IMR-90 (cell line): ENCODE measurements around the gene MRAP. TPM values are rescaled to one million over a fixed set of nuclear protein-coding genes. Genes with fewer than 3 reads are reported as not detected.

ENCODE experiments used
- ATAC-seq: fragments of 200-7000 bp; cut with Tn5 transposase; 2 replicates; pipeline ENCODE4 v1.9.1; 2020; ENCODE audit warnings: low read depth, mild to moderate bottlenecking, moderate library complexity
- BruUV-seq: library from RNA; stranded (reverse); fragments of 400-500 nt; replicated peaks from 2 replicates; lab custom pipeline; 2021; lab: Mats Ljungman, UMichigan
- CTCF ChIA-PET: fragments of 300-600 bp; formaldehyde crosslinking; extraction: SDS; loops from one replicate; lab custom pipeline; 2021; ENCODE audit warnings: antibody characterized with exemption; lab: Yijun Ruan, JAX
- POLR2A ChIA-PET: fragments of 300-600 bp; sonication (Branson Sonifier 250); formaldehyde crosslinking; loops from one replicate; lab custom pipeline; 2022; ENCODE audit warnings: antibody characterized with exemption; ENCODE audit not compliant: unreplicated experiment; lab: Charles Lee
- DNase-seq: peaks from one replicate; pipeline ENCODE4 v3.0.0; 2013
- H2AFZ ChIP-seq: replicated peaks from 2 replicates; pipeline ENCODE3; 2013; ENCODE audit warnings: low read length, mild to moderate bottlenecking; ENCODE audit not compliant: poor library complexity
- H2AK5ac ChIP-seq: 2 replicates; pipeline ENCODE4 v1.6.1; 2013; ENCODE audit warnings: low read depth, low read length, inconsistent platforms
- H2AK9ac ChIP-seq: replicated peaks from 2 replicates; pipeline ENCODE3; 2013; ENCODE audit warnings: mild to moderate bottlenecking, low read depth, low read length, moderate library complexity; ENCODE audit not compliant: poor library complexity
- H2BK120ac ChIP-seq: 2 replicates; pipeline ENCODE4 v1.6.1; 2013; ENCODE audit warnings: low read depth, low read length, inconsistent platforms
- H2BK15ac ChIP-seq: 3 replicates; pipeline ENCODE4 v1.6.1; 2013; ENCODE audit warnings: low read depth, low read length, inconsistent platforms
- H2BK20ac ChIP-seq: 2 replicates; pipeline ENCODE4 v1.6.1; 2013; ENCODE audit warnings: low read depth, mild to moderate bottlenecking, inconsistent platforms, low read length, moderate library complexity
- H2BK5ac ChIP-seq: 2 replicates; pipeline ENCODE4 v1.6.1; 2013; ENCODE audit warnings: mild to moderate bottlenecking, low read depth, low read length, inconsistent platforms; ENCODE audit not compliant: poor library complexity, severe bottlenecking
- H3K14ac ChIP-seq: replicated peaks from 2 replicates; pipeline ENCODE4 v1.6.1; 2013; ENCODE audit warnings: low read depth, low read length, inconsistent platforms
- H3K18ac ChIP-seq: 2 replicates; pipeline ENCODE4 v1.6.1; 2013; ENCODE audit warnings: low read depth, low read length, control low read depth
- H3K23ac ChIP-seq: 2 replicates; pipeline ENCODE4 v1.6.1; 2013; ENCODE audit warnings: low read depth, low read length, inconsistent platforms
- H3K27ac ChIP-seq: 2 replicates; pipeline ENCODE4 v1.5.1; 2013; ENCODE audit warnings: mild to moderate bottlenecking, control low read depth, low read length; ENCODE audit not compliant: insufficient read depth
- H3K27me3 ChIP-seq: 2 replicates; pipeline ENCODE4 v1.6.1; 2013; ENCODE audit warnings: low read length; ENCODE audit not compliant: control insufficient read depth, insufficient read depth
- H3K36me3 ChIP-seq: 2 replicates; pipeline ENCODE4 v1.6.1; 2013; ENCODE audit warnings: low read length, mixed read lengths; ENCODE audit not compliant: control insufficient read depth, insufficient read depth
- H3K4ac ChIP-seq: 2 replicates; pipeline ENCODE4 v1.6.1; 2013; ENCODE audit warnings: low read depth, low read length, inconsistent platforms
- H3K4me1 ChIP-seq: 2 replicates; pipeline ENCODE4 v1.6.1; 2013; ENCODE audit warnings: low read length, mixed read lengths; ENCODE audit not compliant: control insufficient read depth, insufficient read depth
- H3K4me2 ChIP-seq: 2 replicates; pipeline ENCODE4 v1.6.1; 2013; ENCODE audit warnings: low read depth, mild to moderate bottlenecking, control low read depth, low read length, moderate library complexity
- H3K4me3 ChIP-seq: 2 replicates; pipeline ENCODE4 v1.5.1; 2013; ENCODE audit warnings: low read depth, mild to moderate bottlenecking, control low read depth, low read length, moderate library complexity; ENCODE audit not compliant: insufficient read depth
- H3K56ac ChIP-seq: 2 replicates; pipeline ENCODE4 v1.6.1; 2013; ENCODE audit warnings: low read length, inconsistent platforms; ENCODE audit not compliant: insufficient read depth; ENCODE audit errors: extremely low read depth
- H3K79me1 ChIP-seq, 2 experiments: 2 replicates each; pipeline ENCODE4 v1.6.1; 2013; ENCODE audit warnings: low read length in 2 of 2, inconsistent platforms in 1 of 2, low read depth in 1 of 2
- H3K9ac ChIP-seq: 2 replicates; pipeline ENCODE4 v1.6.1; 2013; ENCODE audit warnings: low read depth, low read length, control low read depth
- H3K9me1 ChIP-seq: 2 replicates; pipeline ENCODE4 v1.6.1; 2013; ENCODE audit warnings: low read length, inconsistent platforms; ENCODE audit not compliant: insufficient read depth
- H3K9me3 ChIP-seq: 2 replicates; pipeline ENCODE4 v1.6.1; 2013; ENCODE audit warnings: low read length; ENCODE audit not compliant: control insufficient read depth, insufficient read depth
- H4K20me1 ChIP-seq: 2 replicates; pipeline ENCODE4 v1.6.1; 2013; ENCODE audit warnings: low read length, inconsistent platforms; ENCODE audit not compliant: insufficient read depth
- H4K5ac ChIP-seq: 2 replicates; pipeline ENCODE4 v1.6.1; 2013; ENCODE audit warnings: mild to moderate bottlenecking, low read depth, low read length, control low read depth
- H4K8ac ChIP-seq, 2 experiments: 2 replicates each; pipeline ENCODE4 v1.6.1; 2013; ENCODE audit warnings: low read depth in 2 of 2, low read length in 2 of 2, control low read depth in 1 of 2, inconsistent platforms in 1 of 2
- H4K91ac ChIP-seq: 2 replicates; pipeline ENCODE4 v1.6.1; 2013; ENCODE audit warnings: low read depth, low read length, inconsistent platforms; ENCODE audit not compliant: insufficient read depth
- USF2 ChIP-seq: fragments of 150-350 bp; IDR thresholded peaks from 2 replicates; pipeline ENCODE4 v1.6.1; 2017; ENCODE audit warnings: mild to moderate bottlenecking, antibody characterized with exemption, low read length, low read depth
- WGBS, 2 experiments: methylation state at CpG; one replicate each; pipeline versions ENCODE4 v1.1.5 to v1.1.7; 2013; ENCODE audit warnings: missing lambda C conversion rate in 2 of 2; ENCODE audit not compliant: insufficient read length in 1 of 2; ENCODE audit errors: extremely low coverage in 2 of 2; 5-methylcytosine and 5-hydroxymethylcytosine counted together
- dilution Hi-C: fragments of 300-500 bp; cut with HindIII; formaldehyde crosslinking; loops from one replicate; pipeline ENCODE4 v1.14.3; 2018; ENCODE audit warnings: low sequenced_read_pairs; ENCODE audit not compliant: unreplicated experiment
- in situ Hi-C: fragments of 300-500 bp; cut with MboI; formaldehyde crosslinking; loops from 3 replicates; pipeline ENCODE4 v1.14.3; 2019; ENCODE audit warnings: low sequenced_read_pairs, inconsistent platforms, mixed read lengths
- intact Hi-C: fragments of 100-400 bp; cut with micrococcal nuclease; formaldehyde crosslinking; loops from 2 replicates; pipeline ENCODE4 v1.10.0; 2022
- polyA plus RNA-seq, 3 experiments: library from polyadenylated mRNA; depleted of rRNA; stranded (reverse); fragments of >200 nt; gene quantifications; 2 replicates each; pipeline ENCODE4 v1.2.3, GENCODE V29; 2012; ENCODE audit warnings: low replicate concordance in 1 of 3
- total RNA-seq: library from RNA; depleted of rRNA; stranded (reverse); fragments of >200 nt; gene quantifications from 2 replicates; pipeline ENCODE4 v1.2.3, GENCODE V29; 2012

Gene MRAP
- total and polyA plus RNA-seq, 2 of the 4 experiments (the other 2 are of a cell fraction) = not detected

GRCh38 chr21:32300117-32300681, 1.5 kb downstream of the MRAP start:
- Histone ChIP-seq H2BK20ac (no peak overlapping the region), H4K5ac (no peak overlapping the region), H3K9me1 (peaks cover 9% of the 10 kb centered on the region), H3K4ac (no peak overlapping the region), H3K27ac (no peak overlapping the region), H4K8ac (no peak overlapping the region), H3K23ac (no peak overlapping the region), H3K36me3 (peaks cover 8% of the 10 kb centered on the region), H3K27me3 (no peaks in the 10 kb centered on the region), H3K79me1 (0 out of 4 replicates have a peak, but pooled peaks cover 0 to 2% of the 10 kb centered on the region in 2 experiments), H3K4me3 (no peak overlapping the region), H2BK15ac (no peak overlapping the region), H2BK120ac (no peak overlapping the region), H3K18ac (no peak overlapping the region), H3K14ac (no peak overlapping the region), H2AK9ac (no peak overlapping the region), H2BK5ac (no peak overlapping the region), H4K91ac (no peak overlapping the region), H3K4me2 (no peak overlapping the region), H2AK5ac (no peak overlapping the region), H2AFZ (no peak overlapping the region), H3K9me3 (no peaks in the 10 kb centered on the region), H3K9ac (no peak overlapping the region), H4K20me1 (no peaks in the 10 kb centered on the region), H3K56ac (no peak overlapping the region), H3K4me1 (peaks cover 2% of the 10 kb centered on the region; the same call in 1 of the 2 replicates)
- no peak for TF ChIP-seq USF2
- in situ Hi-C loops = no loop called here
- intact Hi-C loops = no loop called here
- ChIA-PET POLR2A (no interaction called here), CTCF (no interaction called here)
- WGBS, 2 experiments = 91% methylated on average over 33 of the region's 41 CpGs; no CpG with 5 or more reads in 1 of the 2 experiments
- BruUV-seq = no TSS peak
- dilution Hi-C loops = no loop called here
- ATAC-seq (no peak), DNase-seq (no peak)
